Adrenal gland (tissue), 12 donors: ENCODE data around the gene GPC6. TPM values are rescaled to one million over a fixed set of nuclear protein-coding genes. Genes with fewer than 3 reads are reported as not detected.

Experiments
- DNase-seq, 7 donors: peaks; one replicate each; pipeline ENCODE4 v3.0.0-alpha.2; 2019 to 2020
- H3K27ac ChIP-seq, 5 donors: fragments of 200-600 bp; sonication (generic) in 4 of 5; 1 replicate in 3 of 5; 2 replicates in 2 of 5; pipeline versions ENCODE4 v1.5.1 to v1.8.0; 2016 to 2020; ENCODE audit warnings: mild to moderate bottlenecking in 1 of 5
- H3K27me3 ChIP-seq: fragments of 200-600 bp; 2 replicates; pipeline ENCODE4 v1.8.0; 2021
- H3K36me3 ChIP-seq, 2 donors: fragments of 200-600 bp; replicated peaks in 1 of 2; 1 replicate in 1 of 2; 2 replicates in 1 of 2; pipeline versions ENCODE4 v1.5.1 to v1.8.0; 2018 to 2022
- H3K4me1 ChIP-seq, 2 donors: fragments of 200-600 bp; replicated peaks in 1 of 2; 1 replicate in 1 of 2; 2 replicates in 1 of 2; pipeline versions ENCODE4 v1.5.1 to v1.8.0; 2018 to 2021
- H3K4me3 ChIP-seq, 4 donors: fragments of 200-600 bp; sonication (generic) in 3 of 4; one replicate each; pipeline ENCODE4 v1.5.1; 2016 to 2018
- H3K9me3 ChIP-seq, 3 donors: fragments of 200-600 bp; sonication (generic) in 1 of 3; replicated peaks in 1 of 3; 1 replicate in 2 of 3; 2 replicates in 1 of 3; pipeline versions ENCODE4 v1.5.1 to v1.8.0; 2016 to 2021
- POLR2A ChIP-seq, 2 donors: fragments of 450-650 bp; IDR thresholded peaks; one replicate each; pipeline ENCODE4 v1.6.1; 2017; ENCODE audit warnings: antibody characterized with exemption in 2 of 2, mild to moderate bottlenecking in 2 of 2, moderate library complexity in 1 of 2
- WGBS, 4 donors: extraction: QIAGEN DNeasy Blood & Tissue Kit in 2 of 4; methylation state at CpG; one replicate each; pipeline versions ENCODE4 v1.1.5 to v1.1.7; 2013 to 2017; 5-methylcytosine and 5-hydroxymethylcytosine counted together
- intact Hi-C, 2 donors: fragments of 100-400 bp; cut with DNase I; formaldehyde crosslinking; loops; one replicate each; pipeline versions ENCODE4 v1.14.1 to v1.15.0; 2022 to 2023
- polyA plus RNA-seq, 3 donors: library from polyadenylated mRNA; stranded (reverse); fragments of 200-250 nt in 2 of 3; fragments of 350-450 nt in 1 of 3; fragmentation: Illumina TruSeq in 1 of 3; extraction: RNeasy Lipid Tissue Mini Kit (QIAGEN cat#74804) in 1 of 3; gene quantifications; one replicate each; pipeline ENCODE4 v1.2.3, GENCODE V29; 2013 to 2014
- total RNA-seq, 9 donors: library from RNA; depleted of rRNA in 4 of 9; stranded (reverse); fragments of >200 nt in 4 of 9; fragments of 120-200 nt in 1 of 9; fragmentation: NEBNext Ultra II Directional in 1 of 9; extraction: Animal tissue kit (Norgen Biotek cat#: 25700) in 1 of 9; gene quantifications; one replicate each; pipeline versions ENCODE4 v1.1.0 to v1.2.4, GENCODE V29; 2013 to 2023
- TF ChIP-seq, protein P1 (sequence below), 6 experiments: fragments of 450-650 bp in 4 of 6; fragments of 200-600 bp in 2 of 6; sonication (generic) in 1 of 6; IDR thresholded peaks; 1 replicate in 5 of 6; 2 replicates in 1 of 6; pipeline versions ENCODE4 v1.5.1 to v1.8.0; 2016 to 2021; ENCODE audit warnings: antibody characterized with exemption in 6 of 6, mild to moderate bottlenecking in 2 of 6, moderate library complexity in 1 of 6
- donor health status: healthy with polysubstance abuse.
- donor health status: Bipolar disorder and iron deficiency.
- donor health status: DM: yes; HTN: yes; CAD: no.
- donor health status: DM: no; HTN: no; CAD: no.
- donor health status: DM: no; HTN: no; CAD: no.
- donor health status: DM: yes; HTN: yes; CAD: no.

GPC6 gene
- total and polyA plus RNA-seq, 12 donors: 0.37 to 62.3 (median 2.5) TPM

DNA sequence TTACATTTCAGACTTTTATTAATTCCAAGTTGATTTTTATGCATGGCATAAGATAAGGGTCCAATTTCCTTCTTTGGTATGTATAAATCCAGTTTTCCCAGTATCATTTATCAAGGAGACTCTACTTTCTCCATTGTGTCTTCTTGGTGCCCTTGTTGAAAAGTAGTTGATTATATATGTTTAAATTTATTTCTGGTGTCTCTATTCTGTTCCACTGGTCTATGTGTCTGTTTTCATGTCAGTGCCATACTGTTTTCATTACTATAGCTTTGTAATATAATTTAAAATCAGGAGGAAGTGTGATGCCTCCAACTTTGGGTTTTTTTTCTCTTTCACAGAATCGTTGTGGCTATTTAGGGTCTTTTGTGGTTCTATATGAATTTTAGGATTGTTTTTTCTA lies 1019.9 kb downstream of the GPC6 start:
- no peak for DNase-seq
- Histone ChIP-seq H3K4me3 (no peak overlapping the region), H3K27ac (no peak overlapping the region), H3K4me1 (no peaks in the 10 kb centered on the region), H3K9me3 (no peaks in the 10 kb centered on the region), H3K36me3 (no peaks in the 10 kb centered on the region), H3K27me3 (no peaks in the 10 kb centered on the region)
- no peak for TF ChIP-seq POLR2A (IDR thresholded peaks at IDR 0.05)
- TF ChIP-seq, protein P1, sequence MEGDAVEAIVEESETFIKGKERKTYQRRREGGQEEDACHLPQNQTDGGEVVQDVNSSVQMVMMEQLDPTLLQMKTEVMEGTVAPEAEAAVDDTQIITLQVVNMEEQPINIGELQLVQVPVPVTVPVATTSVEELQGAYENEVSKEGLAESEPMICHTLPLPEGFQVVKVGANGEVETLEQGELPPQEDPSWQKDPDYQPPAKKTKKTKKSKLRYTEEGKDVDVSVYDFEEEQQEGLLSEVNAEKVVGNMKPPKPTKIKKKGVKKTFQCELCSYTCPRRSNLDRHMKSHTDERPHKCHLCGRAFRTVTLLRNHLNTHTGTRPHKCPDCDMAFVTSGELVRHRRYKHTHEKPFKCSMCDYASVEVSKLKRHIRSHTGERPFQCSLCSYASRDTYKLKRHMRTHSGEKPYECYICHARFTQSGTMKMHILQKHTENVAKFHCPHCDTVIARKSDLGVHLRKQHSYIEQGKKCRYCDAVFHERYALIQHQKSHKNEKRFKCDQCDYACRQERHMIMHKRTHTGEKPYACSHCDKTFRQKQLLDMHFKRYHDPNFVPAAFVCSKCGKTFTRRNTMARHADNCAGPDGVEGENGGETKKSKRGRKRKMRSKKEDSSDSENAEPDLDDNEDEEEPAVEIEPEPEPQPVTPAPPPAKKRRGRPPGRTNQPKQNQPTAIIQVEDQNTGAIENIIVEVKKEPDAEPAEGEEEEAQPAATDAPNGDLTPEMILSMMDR (IDR thresholded peaks at IDR 0.05): no peak
- intact Hi-C loops: no loop called here
- WGBS, 4 donors: 60 to 71% (median 66%) methylated on average over 1 of the region's 1 CpG

DNA sequence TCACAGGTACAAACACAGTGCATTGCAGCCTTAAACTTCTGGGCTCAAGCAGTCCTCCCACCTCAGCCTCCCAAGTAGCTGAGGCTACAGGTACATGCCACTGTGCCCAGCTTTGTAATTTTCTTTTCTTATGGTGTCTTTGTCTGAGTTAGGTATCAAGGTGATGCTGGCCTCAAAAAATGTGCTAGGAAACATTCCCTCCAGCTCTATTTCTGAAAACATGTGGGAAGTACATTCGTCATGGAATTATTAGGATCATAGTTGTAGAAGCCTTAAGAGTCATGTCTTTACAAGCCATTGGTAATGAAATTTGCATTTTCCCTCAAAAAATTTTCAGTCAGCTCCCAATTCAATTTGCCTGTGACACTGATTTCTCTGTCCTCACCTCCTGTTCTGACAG lies 1021.3 kb downstream of the GPC6 start:
- TF ChIP-seq, protein P1 (IDR thresholded peaks at IDR 0.05): no peak
- no peak for TF ChIP-seq POLR2A (IDR thresholded peaks at IDR 0.05)
- Histone ChIP-seq H3K27me3 (no peaks in the 10 kb centered on the region), H3K36me3 (no peaks in the 10 kb centered on the region), H3K4me1 (peaks cover 0 to 4% of the 10 kb centered on the region in 2 donors), H3K4me3 (no peak overlapping the region), H3K9me3 (no peaks in the 10 kb centered on the region), H3K27ac (no peak overlapping the region)
- intact Hi-C loops: no loop called here
- WGBS, 4 donors: 79 to 95% (median 89%) methylated on average over 1 of the region's 1 CpG
- no peak for DNase-seq

DNA sequence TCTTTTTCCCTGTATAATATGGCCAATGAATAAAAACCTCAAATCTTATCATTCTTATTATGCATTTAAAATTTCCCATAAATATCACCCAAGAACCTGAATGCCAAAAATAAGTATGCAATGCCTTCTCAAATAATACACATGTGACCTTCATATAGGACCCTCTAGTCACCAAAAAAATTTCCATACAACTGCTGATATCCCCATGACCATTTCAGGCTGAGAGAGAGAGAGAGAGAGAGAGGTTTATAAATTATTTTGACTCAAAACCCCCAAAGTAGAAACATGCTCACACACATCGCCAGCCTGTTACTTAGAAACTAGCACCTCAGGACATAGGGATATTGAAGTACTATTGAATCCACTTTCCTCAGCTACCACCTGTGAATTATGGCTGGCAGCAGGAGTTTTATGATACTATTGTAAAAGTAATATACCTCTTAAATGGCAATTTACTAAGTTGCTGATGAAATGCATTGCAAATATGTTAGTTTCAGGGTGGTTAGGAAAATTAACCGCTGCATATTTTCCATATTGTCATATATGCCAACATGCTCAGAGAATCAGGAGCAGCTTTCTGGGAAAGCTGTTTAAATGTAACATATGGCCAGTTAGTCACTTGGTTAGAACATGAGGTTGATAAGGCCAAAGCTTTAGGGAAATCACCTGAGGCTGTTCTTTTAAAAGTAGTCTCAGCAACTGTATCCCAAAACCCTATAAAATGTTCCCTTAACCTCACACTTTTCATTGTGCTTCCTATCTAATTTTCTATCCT lies 1022.0 kb downstream of the GPC6 start:
- no peaks in the 10 kb centered on the region for H3K36me3 ChIP-seq
- TF ChIP-seq, protein P1 (IDR thresholded peaks at IDR 0.05): no peak
- TF ChIP-seq POLR2A (IDR thresholded peaks at IDR 0.05): no peak
- H3K4me1 ChIP-seq: peaks cover 0 to 4% of the 10 kb centered on the region in 2 donors
- no peaks in the 10 kb centered on the region for H3K9me3 ChIP-seq
- WGBS, 4 donors: 86 to 98% (median 92%) methylated on average over 2 of the region's 2 CpGs
- H3K4me3 ChIP-seq: no peak overlapping the region
- no peaks in the 10 kb centered on the region for H3K27me3 ChIP-seq
- intact Hi-C loops: no loop called here
- DNase-seq: no peak
- H3K27ac ChIP-seq: no peak overlapping the region

DNA sequence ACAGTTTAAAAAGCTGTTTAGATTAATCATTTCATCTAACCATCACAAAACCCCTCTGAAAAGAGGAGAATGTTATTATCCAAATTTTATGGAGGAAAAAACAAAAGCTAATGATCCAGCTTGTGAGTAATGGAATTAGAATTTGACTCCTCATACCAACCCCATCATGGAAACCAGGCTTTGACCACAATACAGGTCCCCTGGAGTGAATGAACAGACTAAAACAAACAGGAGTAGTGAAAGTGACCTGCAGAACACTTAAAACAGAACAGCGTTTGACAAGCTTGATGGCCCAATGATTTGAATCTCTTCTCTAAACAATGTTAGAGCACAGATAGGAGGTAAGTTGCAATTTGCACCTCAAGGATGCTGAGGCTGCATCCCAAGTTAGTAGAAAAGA lies 1022.9 kb downstream of the GPC6 start:
- no peak for DNase-seq
- intact Hi-C loops: no loop called here
- Histone ChIP-seq H3K27ac (no peak overlapping the region), H3K27me3 (no peaks in the 10 kb centered on the region), H3K36me3 (no peaks in the 10 kb centered on the region), H3K9me3 (no peaks in the 10 kb centered on the region), H3K4me3 (no peak overlapping the region), H3K4me1 (peaks cover 0 to 4% of the 10 kb centered on the region in 2 donors)
- 68 to 84% (median 78%) methylated on average over 1 of the region's 1 CpG for WGBS, 4 donors
- TF ChIP-seq, protein P1 (IDR thresholded peaks at IDR 0.05): no peak
- TF ChIP-seq POLR2A (IDR thresholded peaks at IDR 0.05): no peak
